HuH-7 (cell line): Measurements from ENCODE around the gene ADSS1.

Experiments used
- DNase-seq: peaks from one replicate; pipeline ENCODE4 v3.0.0; 2011; ENCODE audit warnings: low spot score

The ADSS1 gene

GRCh38 chr14:104795781-104796686, 72.0 kb downstream of the ADSS1 start:
- DNase-seq, result peak; percentile 72

DNA sequence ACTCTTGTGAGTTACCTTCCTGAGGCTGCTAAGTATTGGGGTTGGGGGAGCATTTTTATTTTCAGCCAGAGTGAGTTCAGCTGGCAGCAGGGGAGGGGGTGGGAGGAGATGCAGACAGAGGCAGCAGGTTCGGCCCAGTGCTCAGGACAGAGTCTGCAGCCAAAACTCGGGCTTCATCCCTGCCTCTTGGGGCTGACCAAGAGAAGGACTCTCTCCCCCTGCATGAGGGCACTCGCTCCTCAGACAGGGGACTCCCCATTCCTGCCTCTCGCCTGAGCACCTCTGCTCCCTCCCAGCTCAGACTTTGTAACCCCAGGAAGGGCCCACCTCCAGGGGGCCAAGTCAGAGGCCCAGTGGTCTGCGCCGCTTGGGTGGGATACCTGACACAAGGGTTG, 72.7 kb downstream of the ADSS1 start:
- DNase-seq, result no peak
